HEK293 (cell line): ENCODE results near the gene PIEZO1.

Experiments
- KLF8 ChIP-seq: fragments of 450-650 bp; formaldehyde crosslinking; IDR thresholded peaks from 2 replicates; pipeline ENCODE4 v1.5.1; 2016; ENCODE audit warnings: missing biosample characterization, missing genetic modification characterization
- YY2 ChIP-seq: fragments of 450-650 bp; formaldehyde crosslinking; IDR thresholded peaks from 2 replicates; pipeline ENCODE4 v1.5.1; 2016; ENCODE audit warnings: missing biosample characterization, missing genetic modification characterization
- ZBTB7A ChIP-seq: fragments of 450-650 bp; formaldehyde crosslinking; IDR thresholded peaks from 2 replicates; pipeline ENCODE4 v1.5.1; 2016; ENCODE audit warnings: low read depth, missing biosample characterization, missing genetic modification characterization
- ZNF221 ChIP-seq: fragments of 450-650 bp; formaldehyde crosslinking; IDR thresholded peaks from 2 replicates; pipeline ENCODE4 v1.5.1; 2017; ENCODE audit warnings: missing biosample characterization, missing genetic modification characterization, borderline replicate concordance
- ZNF292 ChIP-seq: fragments of 450-650 bp; formaldehyde crosslinking; IDR thresholded peaks from 2 replicates; pipeline ENCODE4 v1.5.1; 2016; ENCODE audit warnings: low read depth, missing biosample characterization, missing genetic modification characterization, borderline replicate concordance
- ZNF585B ChIP-seq: fragments of 450-650 bp; formaldehyde crosslinking; IDR thresholded peaks from 2 replicates; pipeline ENCODE4 v1.5.1; 2016; ENCODE audit warnings: missing biosample characterization, missing genetic modification characterization
- ZNF596 ChIP-seq: fragments of 450-650 bp; IDR thresholded peaks from 2 replicates; pipeline ENCODE4 v1.5.0; 2018; ENCODE audit warnings: missing biosample characterization, mild to moderate bottlenecking, missing genetic modification characterization, moderate library complexity
- ZNF660 ChIP-seq: fragments of 450-650 bp; IDR thresholded peaks from 2 replicates; pipeline ENCODE4 v1.5.1; 2018; ENCODE audit warnings: missing biosample characterization, mild to moderate bottlenecking, missing genetic modification characterization
- ZNF677 ChIP-seq: fragments of 450-650 bp; IDR thresholded peaks from 2 replicates; pipeline ENCODE4 v1.5.0; 2018; ENCODE audit warnings: missing biosample characterization, mild to moderate bottlenecking, missing genetic modification characterization, moderate library complexity
- ZNF843 ChIP-seq: fragments of 450-650 bp; formaldehyde crosslinking; IDR thresholded peaks from 2 replicates; pipeline ENCODE4 v1.5.1; 2016; ENCODE audit warnings: missing biosample characterization, missing genetic modification characterization
- TF ChIP-seq, protein P1 (sequence below): fragments of 450-650 bp; formaldehyde crosslinking; IDR thresholded peaks from 2 replicates; pipeline ENCODE4 v1.5.1; 2016; ENCODE audit warnings: missing biosample characterization, missing genetic modification characterization
- TF ChIP-seq, protein P2 (sequence below): fragments of 450-650 bp; formaldehyde crosslinking; IDR thresholded peaks from 2 replicates; pipeline ENCODE4 v1.5.1; 2016; ENCODE audit warnings: missing biosample characterization, missing genetic modification characterization
- TF ChIP-seq, protein P3 (sequence below): fragments of 450-650 bp; formaldehyde crosslinking; IDR thresholded peaks from 2 replicates; pipeline ENCODE4 v1.5.0; 2017; ENCODE audit warnings: missing biosample characterization, missing genetic modification characterization, borderline replicate concordance
- TF ChIP-seq, protein P4 (sequence below): fragments of 450-650 bp; IDR thresholded peaks from 2 replicates; pipeline ENCODE4 v1.5.1; 2018; ENCODE audit warnings: missing biosample characterization, mild to moderate bottlenecking, missing genetic modification characterization
- TF ChIP-seq, protein P5 (sequence below): sonication (generic); formaldehyde crosslinking; IDR thresholded peaks from 2 replicates; pipeline ENCODE4 v1.8.1; 2022; ENCODE audit warnings: mild to moderate bottlenecking, moderate library complexity, missing genetic modification reagents
- TF ChIP-seq, protein P6 (sequence below): fragments of 450-650 bp; formaldehyde crosslinking; IDR thresholded peaks from 2 replicates; pipeline ENCODE4 v1.5.1; 2017; ENCODE audit warnings: missing biosample characterization, mild to moderate bottlenecking, missing genetic modification characterization, moderate library complexity
- TF ChIP-seq, protein P7 (sequence below): fragments of 450-650 bp; formaldehyde crosslinking; IDR thresholded peaks from 2 replicates; pipeline ENCODE4 v1.5.1; 2016; ENCODE audit warnings: missing biosample characterization, missing genetic modification characterization
- TF ChIP-seq, protein P8 (sequence below): fragments of 450-650 bp; formaldehyde crosslinking; IDR thresholded peaks from 2 replicates; pipeline ENCODE4 v1.5.1; 2016; ENCODE audit warnings: missing biosample characterization, missing genetic modification characterization, borderline replicate concordance
- TF ChIP-seq, protein P9 (sequence below): fragments of 450-650 bp; formaldehyde crosslinking; IDR thresholded peaks from 2 replicates; pipeline ENCODE4 v1.5.1; 2016; ENCODE audit warnings: missing biosample characterization, missing genetic modification characterization

The PIEZO1 gene

DNA sequence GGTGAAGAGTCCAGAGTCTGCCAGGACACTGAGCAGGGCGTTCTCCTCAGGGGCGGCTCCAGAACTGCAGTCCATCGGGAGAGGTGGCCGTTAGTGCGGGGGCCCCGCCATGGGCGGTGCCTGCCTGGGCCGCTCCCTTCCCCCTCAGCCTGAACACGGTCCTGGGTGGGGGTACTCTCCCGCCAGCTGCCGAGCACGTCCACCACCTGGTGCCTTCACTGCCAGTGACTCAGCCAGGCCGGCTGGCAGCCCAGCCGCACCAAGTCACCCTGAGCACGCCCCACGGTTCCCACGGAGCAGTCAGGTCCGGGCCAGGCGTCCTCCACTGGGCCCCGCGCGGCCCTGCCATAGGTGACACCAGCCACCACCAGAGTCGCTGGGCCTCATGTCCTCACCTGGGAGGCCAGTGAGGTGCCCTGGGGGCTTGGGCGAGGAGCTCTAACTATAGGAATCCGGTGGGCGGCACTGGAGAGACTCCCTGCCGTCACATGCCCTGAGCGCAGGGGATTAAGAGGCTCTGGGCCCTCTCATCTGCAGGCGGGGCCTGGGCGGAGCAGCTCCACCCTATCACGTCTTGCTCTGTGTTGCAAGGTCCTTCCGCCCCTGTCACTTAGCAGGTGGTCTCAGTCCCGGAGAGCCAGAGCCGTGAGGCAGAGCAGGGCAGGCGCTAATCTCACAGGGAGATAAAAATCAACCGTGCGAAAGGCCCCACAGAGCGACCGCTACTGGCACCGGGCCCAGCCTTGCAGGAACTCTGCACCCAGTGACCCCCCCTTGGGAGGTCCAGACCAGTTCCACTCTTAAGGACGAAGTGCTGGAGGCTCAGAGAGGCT is 14.3 kb downstream of the PIEZO1 start (continued):
- TF ChIP-seq, protein P1, sequence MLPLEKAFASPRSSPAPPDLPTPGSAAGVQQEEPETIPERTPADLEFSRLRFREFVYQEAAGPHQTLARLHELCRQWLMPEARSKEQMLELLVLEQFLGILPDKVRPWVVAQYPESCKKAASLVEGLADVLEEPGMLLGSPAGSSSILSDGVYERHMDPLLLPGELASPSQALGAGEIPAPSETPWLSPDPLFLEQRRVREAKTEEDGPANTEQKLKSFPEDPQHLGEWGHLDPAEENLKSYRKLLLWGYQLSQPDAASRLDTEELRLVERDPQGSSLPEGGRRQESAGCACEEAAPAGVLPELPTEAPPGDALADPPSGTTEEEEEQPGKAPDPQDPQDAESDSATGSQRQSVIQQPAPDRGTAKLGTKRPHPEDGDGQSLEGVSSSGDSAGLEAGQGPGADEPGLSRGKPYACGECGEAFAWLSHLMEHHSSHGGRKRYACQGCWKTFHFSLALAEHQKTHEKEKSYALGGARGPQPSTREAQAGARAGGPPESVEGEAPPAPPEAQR (tag by site-specific recombination) = no peak
- TF ChIP-seq, protein P2, sequence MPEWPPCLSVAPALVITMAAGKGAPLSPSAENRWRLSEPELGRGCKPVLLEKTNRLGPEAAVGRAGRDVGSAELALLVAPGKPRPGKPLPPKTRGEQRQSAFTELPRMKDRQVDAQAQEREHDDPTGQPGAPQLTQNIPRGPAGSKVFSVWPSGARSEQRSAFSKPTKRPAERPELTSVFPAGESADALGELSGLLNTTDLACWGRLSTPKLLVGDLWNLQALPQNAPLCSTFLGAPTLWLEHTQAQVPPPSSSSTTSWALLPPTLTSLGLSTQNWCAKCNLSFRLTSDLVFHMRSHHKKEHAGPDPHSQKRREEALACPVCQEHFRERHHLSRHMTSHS (tag by site-specific recombination) = no peak
- TF ChIP-seq ZNF843 (tag by site-specific recombination) (peak; percentile 75; the same call in 1 of the 2 replicates), ZNF292 (tag by site-specific recombination) (no peak), KLF8 (tag by site-specific recombination) (peak; percentile 69), ZNF677 (tag by site-specific recombination) (no peak), ZBTB7A (tag by site-specific recombination) (0 out of 2 replicates have a peak, but pooled peaks have one; percentile 44), ZNF660 (peak; percentile 88), ZNF221 (tag by site-specific recombination) (no peak), ZNF585B (tag by site-specific recombination) (no peak), YY2 (tag by site-specific recombination) (no peak), ZNF596 (tag by site-specific recombination) (peak; percentile 60; the same call in 1 of the 2 replicates)
- TF ChIP-seq, protein P3, sequence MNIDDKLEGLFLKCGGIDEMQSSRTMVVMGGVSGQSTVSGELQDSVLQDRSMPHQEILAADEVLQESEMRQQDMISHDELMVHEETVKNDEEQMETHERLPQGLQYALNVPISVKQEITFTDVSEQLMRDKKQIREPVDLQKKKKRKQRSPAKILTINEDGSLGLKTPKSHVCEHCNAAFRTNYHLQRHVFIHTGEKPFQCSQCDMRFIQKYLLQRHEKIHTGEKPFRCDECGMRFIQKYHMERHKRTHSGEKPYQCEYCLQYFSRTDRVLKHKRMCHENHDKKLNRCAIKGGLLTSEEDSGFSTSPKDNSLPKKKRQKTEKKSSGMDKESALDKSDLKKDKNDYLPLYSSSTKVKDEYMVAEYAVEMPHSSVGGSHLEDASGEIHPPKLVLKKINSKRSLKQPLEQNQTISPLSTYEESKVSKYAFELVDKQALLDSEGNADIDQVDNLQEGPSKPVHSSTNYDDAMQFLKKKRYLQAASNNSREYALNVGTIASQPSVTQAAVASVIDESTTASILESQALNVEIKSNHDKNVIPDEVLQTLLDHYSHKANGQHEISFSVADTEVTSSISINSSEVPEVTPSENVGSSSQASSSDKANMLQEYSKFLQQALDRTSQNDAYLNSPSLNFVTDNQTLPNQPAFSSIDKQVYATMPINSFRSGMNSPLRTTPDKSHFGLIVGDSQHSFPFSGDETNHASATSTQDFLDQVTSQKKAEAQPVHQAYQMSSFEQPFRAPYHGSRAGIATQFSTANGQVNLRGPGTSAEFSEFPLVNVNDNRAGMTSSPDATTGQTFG (tag by site-specific recombination) = no peak
- TF ChIP-seq, protein P4, sequence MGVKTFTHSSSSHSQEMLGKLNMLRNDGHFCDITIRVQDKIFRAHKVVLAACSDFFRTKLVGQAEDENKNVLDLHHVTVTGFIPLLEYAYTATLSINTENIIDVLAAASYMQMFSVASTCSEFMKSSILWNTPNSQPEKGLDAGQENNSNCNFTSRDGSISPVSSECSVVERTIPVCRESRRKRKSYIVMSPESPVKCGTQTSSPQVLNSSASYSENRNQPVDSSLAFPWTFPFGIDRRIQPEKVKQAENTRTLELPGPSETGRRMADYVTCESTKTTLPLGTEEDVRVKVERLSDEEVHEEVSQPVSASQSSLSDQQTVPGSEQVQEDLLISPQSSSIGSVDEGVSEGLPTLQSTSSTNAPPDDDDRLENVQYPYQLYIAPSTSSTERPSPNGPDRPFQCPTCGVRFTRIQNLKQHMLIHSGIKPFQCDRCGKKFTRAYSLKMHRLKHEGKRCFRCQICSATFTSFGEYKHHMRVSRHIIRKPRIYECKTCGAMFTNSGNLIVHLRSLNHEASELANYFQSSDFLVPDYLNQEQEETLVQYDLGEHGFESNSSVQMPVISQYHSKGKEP (tag by site-specific recombination) = peak; percentile 68
- TF ChIP-seq, protein P5, sequence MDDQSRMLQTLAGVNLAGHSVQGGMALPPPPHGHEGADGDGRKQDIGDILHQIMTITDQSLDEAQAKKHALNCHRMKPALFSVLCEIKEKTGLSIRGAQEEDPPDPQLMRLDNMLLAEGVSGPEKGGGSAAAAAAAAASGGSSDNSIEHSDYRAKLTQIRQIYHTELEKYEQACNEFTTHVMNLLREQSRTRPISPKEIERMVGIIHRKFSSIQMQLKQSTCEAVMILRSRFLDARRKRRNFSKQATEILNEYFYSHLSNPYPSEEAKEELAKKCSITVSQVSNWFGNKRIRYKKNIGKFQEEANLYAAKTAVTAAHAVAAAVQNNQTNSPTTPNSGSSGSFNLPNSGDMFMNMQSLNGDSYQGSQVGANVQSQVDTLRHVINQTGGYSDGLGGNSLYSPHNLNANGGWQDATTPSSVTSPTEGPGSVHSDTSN (CRISPR knock-in tag) = 0 out of 2 replicates have a peak, but pooled peaks have one; percentile 8
- TF ChIP-seq, protein P6, sequence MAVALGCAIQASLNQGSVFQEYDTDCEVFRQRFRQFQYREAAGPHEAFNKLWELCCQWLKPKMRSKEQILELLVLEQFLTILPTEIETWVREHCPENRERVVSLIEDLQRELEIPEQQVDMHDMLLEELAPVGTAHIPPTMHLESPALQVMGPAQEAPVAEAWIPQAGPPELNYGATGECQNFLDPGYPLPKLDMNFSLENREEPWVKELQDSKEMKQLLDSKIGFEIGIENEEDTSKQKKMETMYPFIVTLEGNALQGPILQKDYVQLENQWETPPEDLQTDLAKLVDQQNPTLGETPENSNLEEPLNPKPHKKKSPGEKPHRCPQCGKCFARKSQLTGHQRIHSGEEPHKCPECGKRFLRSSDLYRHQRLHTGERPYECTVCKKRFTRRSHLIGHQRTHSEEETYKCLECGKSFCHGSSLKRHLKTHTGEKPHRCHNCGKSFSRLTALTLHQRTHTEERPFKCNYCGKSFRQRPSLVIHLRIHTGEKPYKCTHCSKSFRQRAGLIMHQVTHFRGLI (tag by site-specific recombination) = peak; percentile 49; the same call in 1 of the 2 replicates
- TF ChIP-seq, protein P7, sequence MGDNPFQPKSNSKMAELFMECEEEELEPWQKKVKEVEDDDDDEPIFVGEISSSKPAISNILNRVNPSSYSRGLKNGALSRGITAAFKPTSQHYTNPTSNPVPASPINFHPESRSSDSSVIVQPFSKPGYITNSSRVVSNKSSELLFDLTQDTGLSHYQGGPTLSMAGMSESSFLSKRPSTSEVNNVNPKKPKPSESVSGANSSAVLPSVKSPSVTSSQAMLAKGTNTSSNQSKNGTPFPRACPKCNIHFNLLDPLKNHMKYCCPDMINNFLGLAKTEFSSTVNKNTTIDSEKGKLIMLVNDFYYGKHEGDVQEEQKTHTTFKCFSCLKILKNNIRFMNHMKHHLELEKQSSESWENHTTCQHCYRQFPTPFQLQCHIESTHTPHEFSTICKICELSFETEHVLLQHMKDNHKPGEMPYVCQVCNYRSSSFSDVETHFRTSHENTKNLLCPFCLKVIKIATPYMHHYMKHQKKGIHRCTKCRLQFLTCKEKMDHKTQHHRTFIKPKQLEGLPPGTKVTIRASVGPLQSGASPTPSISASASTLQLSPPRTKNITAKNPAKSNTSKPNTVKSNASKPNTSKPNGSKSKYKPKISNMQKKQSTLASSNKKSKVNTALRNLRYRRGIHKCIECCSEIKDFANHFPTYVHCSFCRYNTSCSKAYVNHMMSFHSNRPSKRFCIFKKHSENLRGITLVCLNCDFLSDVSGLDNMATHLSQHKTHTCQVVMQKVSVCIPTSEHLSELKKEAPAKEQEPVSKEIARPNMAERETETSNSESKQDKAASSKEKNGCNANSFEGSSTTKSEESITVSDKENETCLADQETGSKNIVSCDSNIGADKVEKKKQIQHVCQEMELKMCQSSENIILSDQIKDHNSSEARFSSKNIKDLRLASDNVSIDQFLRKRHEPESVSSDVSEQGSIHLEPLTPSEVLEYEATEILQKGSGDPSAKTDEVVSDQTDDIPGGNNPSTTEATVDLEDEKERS (tag by site-specific recombination) = no peak
- TF ChIP-seq, protein P8, sequence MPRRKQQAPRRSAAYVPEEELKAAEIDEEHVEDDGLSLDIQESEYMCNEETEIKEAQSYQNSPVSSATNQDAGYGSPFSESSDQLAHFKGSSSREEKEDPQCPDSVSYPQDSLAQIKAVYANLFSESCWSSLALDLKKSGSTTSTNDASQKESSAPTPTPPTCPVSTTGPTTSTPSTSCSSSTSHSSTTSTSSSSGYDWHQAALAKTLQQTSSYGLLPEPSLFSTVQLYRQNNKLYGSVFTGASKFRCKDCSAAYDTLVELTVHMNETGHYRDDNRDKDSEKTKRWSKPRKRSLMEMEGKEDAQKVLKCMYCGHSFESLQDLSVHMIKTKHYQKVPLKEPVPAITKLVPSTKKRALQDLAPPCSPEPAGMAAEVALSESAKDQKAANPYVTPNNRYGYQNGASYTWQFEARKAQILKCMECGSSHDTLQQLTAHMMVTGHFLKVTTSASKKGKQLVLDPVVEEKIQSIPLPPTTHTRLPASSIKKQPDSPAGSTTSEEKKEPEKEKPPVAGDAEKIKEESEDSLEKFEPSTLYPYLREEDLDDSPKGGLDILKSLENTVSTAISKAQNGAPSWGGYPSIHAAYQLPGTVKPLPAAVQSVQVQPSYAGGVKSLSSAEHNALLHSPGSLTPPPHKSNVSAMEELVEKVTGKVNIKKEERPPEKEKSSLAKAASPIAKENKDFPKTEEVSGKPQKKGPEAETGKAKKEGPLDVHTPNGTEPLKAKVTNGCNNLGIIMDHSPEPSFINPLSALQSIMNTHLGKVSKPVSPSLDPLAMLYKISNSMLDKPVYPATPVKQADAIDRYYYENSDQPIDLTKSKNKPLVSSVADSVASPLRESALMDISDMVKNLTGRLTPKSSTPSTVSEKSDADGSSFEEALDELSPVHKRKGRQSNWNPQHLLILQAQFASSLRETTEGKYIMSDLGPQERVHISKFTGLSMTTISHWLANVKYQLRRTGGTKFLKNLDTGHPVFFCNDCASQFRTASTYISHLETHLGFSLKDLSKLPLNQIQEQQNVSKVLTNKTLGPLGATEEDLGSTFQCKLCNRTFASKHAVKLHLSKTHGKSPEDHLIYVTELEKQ (tag by site-specific recombination) = no peak
- TF ChIP-seq, protein P9, sequence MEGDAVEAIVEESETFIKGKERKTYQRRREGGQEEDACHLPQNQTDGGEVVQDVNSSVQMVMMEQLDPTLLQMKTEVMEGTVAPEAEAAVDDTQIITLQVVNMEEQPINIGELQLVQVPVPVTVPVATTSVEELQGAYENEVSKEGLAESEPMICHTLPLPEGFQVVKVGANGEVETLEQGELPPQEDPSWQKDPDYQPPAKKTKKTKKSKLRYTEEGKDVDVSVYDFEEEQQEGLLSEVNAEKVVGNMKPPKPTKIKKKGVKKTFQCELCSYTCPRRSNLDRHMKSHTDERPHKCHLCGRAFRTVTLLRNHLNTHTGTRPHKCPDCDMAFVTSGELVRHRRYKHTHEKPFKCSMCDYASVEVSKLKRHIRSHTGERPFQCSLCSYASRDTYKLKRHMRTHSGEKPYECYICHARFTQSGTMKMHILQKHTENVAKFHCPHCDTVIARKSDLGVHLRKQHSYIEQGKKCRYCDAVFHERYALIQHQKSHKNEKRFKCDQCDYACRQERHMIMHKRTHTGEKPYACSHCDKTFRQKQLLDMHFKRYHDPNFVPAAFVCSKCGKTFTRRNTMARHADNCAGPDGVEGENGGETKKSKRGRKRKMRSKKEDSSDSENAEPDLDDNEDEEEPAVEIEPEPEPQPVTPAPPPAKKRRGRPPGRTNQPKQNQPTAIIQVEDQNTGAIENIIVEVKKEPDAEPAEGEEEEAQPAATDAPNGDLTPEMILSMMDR (tag by site-specific recombination) = peak; percentile 14; the same call in 1 of the 2 replicates
